Activated naive CD4-positive, alpha-beta T cell (primary cell): ENCODE results near the gene FAM89A.
A peak's percentile ranks its signal among the peaks of the same experiment; 100 is the strongest.

Experiments used
- DNase-seq, 4 experiments: peaks; one replicate each; lab custom pipeline; 2025; lab: John Stamatoyannopoulos, UW

Gene FAM89A

DNA sequence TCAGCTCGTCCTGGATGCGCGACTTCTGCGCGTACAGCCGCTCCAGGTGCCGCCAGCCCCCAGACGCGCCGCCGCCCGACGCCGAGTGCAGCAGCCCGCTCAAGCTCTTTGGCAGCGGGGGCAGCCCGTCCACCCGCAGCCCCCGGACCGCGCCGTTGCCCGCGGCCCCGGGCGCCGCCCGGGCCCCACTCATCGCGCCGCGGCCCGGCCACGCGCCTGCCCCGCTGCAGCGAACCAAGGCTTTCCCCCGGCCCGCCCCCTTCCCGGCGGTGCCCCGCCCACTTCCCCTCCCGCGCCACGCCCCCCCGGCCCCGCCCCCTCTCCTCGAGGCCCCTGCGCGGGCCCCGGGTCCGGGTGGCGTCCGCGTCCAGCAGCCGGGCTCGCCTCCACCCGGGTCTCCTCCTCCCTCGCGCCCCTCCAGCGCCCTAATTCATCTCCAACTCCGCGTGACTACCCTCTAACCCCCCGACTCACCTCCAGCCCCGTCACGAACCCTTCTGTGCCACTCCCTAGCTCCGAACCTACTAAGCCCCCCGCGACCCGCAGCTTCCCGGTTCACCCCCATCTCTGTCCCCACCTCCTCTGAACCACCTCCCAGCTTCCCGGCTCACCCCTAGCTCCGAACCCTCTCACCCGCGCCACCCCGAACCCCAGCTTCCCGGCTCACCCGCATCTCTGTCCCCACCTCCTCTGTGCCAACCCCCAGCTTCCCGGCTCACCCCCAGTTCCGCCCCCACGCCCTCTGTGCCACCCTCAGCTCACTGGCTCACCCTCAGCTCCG is at the start of gene FAM89A:
Gene FAM89A, minus strand, starts transcription at position 236 of the 781 bp plus-strand sequence. Its CDS starts 43 bp downstream, at position 193.
- DNase-seq = peak; percentile 37 to 76 (median 64)

DNA sequence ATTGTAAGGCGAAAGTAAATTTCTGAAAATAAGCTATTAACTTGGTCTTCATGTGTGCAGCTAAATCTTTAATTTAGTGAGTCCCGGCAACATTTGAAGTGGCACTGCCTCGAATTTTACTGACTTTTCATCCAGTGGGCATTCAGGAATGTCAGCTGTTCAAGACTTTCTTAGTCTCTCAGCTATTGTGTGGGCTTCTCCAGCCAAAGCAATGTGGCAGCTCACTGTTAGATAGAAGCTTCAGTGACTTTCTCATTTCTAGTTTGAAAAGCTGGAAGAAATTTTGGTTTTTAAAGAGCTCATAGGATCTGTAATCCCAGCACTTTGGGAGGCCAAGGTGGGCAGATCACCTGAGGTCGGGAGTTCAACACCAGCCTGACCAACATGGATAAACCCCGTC is 44.3 kb upstream of the FAM89A start:
- no peak for DNase-seq

DNA sequence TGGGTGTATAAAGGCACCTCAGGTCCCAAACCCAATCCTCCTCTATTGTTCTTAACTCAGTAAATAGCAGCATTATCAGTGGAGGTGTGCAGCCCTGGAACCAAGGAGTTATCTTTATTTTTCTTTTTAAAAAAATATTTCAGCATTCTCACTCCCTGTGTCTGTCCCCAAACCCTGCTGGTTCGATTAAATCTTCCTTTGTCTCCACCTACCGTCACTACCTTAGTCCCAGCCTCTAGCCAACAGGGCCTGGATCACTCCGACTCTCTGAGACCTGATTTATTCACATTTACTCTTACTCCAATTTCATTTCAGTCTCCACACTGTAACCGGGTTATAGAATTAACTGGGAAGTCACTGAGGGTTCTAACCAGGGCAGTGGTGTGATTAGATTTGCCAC is 39.1 kb upstream of the FAM89A start:
- DNase-seq = no peak

DNA sequence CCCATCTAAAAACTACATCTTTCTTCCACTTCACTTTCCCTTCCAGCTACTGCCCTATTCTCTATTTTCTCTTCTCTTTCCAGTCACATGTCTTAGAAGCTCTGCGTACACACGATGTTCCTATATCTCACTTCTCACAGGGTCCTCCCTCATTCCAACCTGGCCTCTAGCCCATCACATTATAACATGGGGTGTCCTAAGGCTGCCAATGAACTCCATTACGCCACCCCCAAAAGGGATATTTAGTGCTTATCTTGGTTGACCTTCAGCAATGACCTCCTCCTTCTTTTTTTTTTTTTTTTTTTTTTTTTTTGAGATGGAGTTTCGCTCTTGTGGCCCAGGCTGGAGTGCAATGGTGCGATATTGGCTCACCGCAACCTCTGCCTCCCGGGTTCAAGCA is 38.2 kb upstream of the FAM89A start:
- DNase-seq = no peak

DNA sequence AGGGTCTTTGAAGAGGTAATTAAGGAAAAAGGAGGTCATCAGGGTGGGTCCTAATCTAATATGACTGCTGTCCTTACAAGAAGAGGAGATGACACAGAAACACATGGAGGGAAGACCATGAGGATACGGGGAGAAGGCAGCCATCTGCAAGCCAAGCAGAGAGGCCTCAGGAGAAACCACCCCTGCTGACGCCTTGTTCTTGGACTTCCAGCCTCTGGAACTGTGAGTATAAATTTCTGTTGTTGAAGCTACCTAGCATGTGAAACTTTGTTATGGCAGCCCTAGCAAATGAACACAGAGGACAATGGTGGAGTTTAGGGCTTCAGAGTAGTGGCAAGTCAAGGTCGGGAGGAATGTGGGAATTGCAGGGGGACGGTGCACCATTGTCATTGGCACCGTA is 36.7 kb upstream of the FAM89A start:
- no peak for DNase-seq

DNA sequence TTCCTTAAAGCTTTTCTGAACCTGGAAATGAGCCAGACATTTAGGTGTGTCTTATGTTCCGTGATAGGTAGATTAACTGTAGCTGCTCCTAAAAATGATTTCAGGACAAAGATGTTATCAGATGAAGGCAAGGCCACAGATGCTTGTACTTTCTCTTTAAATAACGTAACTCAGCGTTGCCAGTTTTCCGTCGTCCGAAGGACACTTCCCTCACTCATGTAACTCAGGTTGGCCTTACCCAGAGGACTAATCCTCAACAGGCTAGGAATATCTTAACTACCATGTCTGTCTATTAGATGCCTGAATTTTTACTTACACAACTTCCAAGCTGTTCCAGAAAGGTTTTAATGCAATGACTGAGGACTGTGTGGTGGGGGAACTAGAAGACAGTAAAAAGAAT is 35.4 kb upstream of the FAM89A start:
- DNase-seq = no peak

DNA sequence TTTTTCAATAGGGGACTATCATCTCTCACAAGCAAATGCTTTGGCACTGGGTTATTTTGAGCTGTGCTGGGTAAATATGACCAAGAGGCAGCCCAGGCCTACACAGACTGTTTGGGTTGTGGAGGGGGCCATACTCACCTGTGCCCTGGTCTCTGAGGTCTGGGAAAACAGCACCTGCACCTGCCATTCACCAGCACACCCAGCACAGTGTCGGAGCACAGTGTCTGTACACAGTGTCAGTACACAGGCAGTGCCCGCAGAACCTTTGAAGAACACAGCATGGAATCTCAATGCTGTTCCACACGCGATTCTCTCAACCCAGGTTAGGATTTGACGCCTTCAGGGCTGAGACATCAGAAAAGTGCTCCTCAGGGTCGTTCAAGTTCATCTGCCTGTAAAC is 35.0 kb upstream of the FAM89A start:
- DNase-seq = no peak

DNA sequence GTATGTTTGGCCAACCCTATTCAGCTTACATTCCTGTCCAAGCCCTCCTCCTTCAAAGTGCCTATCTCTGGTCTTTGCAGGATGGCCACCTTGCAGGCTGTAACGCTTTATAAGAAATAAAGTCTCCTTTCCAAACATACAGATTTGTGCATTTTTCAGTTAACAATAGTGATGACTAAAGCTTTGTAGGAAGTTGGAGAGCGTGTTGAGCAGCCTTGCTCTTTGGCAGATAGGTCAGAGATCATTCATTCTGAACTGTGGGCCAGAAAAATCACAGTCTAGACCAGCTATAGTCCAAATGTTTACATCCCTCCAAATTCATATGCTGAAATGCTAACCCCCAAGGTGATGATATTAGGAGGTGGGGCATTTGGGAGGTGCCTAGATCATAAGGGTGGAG is 34.0 kb upstream of the FAM89A start:
- no peak for DNase-seq

DNA sequence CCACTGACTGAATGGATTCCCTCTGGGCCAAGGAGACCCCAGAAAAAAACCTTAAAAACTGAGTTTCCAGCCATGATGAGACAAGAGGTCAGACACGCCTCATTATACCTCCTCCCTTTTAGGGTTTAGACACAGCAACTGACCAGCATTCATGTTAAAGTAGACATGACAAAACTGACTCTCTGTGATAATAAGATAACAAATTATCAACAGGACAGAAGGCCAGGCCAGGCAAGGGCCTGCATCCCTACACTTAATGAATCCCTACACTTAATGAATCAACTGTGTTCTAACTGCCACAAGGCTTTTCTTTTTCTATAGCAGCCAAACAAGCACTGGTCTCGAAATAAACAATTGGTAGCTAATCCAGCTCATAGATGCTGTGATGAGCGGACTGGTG is 33.3 kb upstream of the FAM89A start:
- DNase-seq = no peak

DNA sequence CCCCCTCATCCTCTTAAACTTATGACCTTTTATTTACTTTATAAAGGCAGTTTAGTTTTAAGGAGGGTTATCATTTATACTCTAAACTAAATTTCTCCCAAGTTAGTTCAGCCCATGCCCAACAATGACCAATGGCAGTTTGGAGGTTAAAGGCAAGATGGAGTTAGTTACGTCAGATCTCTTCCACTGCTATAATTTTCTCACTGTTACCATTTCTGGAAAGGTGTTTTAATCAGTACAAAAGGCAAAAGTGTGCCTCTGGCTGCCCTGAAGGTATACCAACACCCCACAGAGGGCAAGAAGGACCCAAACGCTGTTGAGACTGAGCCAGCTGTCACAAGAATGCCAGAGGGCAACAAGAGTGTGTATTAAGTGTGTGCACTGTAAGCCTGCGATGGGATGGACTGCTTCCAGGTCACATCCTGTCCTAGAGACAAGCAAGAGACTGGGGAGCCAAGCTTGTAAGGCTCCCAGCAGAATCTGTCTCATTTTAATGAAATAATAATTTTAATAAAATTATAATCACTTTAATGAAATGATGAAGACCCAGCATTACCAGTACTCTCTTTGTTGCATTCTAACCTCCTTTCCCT is 32.5 kb upstream of the FAM89A start:
- no peak for DNase-seq

DNA sequence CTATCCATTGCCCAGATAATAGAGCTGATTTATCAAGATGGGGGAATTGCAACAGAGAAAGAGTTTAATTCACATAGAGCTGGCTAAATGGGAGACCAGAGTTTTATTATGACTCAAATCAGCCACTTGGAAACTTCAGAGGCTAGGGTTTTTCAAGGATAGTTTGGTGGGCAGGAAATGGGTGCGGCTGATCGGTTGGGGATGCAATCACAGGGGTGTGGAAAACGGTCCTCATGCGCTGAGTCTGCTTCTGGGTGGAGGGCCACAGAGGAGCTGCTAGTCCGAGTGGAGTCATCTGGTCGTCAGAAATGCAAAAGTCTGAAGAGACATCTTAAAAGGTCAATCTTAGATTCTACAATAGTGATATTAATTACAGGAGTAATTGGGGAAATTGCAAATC is 32.0 kb upstream of the FAM89A start:
- DNase-seq = no peak

DNA sequence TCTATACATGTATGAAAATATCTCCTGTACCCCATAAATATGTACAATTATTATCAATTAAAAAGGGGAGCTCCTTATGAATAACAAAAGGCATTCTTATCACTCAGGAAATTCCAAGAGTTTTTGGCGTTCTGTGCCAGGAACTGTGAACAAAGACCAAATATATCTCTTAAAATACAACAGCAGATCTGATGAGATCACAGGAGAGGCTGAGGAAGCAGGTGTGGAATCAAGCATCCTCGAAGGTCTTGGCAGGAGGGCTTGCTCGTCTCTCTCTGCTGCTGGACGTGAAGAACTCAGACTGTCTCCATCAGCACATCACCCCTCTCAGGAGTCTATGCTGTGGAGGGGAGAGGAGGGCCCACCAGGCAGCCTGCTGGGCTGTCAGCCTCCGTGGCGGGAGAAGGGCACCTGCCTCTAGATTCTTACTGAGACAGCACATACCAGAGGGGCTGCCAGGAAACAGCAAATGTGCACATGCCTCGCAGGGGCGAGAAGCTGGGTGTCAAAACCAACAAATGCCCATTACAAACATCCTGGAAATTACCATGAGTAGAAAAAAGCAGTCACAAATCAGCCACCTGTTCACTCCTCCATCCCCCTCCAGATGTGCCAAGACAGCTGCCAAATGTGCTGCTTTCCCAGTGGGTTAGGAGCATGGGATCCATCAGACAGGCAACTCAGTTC is 30.8 kb upstream of the FAM89A start:
- DNase-seq = no peak

DNA sequence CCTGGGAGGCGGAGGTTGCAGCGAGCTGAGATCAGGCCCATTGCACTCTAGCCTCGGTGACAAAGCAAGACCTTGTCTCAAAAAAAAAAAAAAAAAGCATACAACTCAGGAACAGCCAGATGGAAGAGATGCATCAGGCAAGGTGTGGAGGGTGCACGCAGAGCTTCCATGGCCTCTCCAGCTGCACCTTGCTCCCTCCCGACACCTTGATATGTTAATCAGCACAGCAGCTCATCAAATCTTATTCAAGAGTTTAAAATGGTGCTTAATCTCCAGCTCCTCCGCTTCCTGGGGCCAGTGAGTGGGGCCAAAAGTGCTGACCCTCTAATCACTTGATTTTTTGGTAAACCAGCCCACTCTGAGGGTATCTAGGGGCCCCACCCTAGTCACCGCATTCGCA is 29.3 kb upstream of the FAM89A start:
- DNase-seq = no peak

DNA sequence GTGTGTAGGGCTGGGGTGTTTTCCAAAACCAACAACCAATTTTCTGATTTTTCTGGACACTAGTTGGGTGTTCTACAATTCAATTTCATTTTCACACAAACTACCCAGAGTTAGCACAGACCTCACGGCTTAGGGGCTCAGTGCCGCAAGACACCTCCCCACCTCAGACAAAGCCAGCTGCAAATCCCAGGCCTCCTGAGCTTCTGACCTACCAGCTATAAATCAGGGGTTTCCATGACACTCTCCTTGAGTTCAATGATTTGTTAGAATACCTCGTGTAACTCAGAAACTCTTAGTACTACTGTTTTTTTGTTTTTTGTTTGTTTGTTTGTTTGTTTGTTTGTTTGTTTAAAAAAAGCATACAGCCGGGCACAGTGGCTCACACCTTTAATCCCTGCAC is 28.7 kb upstream of the FAM89A start:
- no peak for DNase-seq

DNA sequence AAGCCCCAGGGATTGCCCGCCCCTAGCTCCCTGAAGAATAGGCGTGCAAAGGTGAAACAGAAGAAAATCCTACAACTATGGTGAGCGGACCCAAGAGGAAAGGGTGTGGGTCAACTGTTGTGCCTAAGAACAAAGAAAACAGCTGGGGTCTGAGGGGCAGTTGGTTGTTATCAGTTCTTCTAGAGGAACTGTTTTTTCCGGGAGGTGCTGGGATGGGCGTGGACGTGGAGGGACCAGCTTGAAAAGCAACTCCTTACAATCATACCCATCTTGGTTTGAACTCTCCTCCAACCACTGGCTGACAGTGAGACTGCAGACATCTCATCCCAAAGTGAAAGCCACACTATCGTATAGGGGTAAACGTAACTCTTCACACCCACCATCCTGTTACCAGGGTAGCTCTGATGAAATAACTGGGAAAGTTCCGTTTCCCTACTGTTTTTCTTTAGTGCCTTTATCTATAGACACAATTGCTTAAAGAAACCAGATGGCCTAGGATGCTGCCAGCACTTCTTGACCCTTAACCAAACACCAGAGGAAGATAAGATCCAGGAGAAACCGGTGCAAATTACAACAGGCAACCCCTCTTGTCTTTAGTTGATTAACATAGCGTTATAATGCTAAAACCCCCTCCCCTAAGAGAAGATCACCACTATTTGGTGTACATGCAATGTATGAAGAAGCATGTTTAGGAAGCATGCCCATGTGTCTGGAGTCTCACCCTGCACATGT is 25.6 kb upstream of the FAM89A start:
- DNase-seq = no peak

DNA sequence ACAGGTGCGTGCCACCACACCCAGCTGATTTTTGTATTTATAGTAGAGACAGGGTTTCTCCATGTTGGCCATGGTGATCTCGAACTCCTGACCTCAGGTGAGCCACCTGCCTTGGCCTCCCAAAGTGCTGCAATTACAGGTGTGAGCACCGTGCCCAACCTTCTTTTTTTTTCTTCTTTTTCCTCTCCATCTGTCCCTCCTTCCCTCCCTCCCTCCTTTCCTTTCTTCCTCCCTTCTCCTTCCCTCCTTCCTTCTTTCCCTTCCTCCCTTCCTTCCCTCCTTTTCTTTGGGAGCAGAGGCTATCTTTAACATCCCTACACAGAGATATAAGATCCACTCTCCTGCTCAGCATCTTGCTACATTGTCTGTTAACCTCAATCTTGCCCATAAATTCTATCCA is 24.4 kb upstream of the FAM89A start:
- no peak for DNase-seq

DNA sequence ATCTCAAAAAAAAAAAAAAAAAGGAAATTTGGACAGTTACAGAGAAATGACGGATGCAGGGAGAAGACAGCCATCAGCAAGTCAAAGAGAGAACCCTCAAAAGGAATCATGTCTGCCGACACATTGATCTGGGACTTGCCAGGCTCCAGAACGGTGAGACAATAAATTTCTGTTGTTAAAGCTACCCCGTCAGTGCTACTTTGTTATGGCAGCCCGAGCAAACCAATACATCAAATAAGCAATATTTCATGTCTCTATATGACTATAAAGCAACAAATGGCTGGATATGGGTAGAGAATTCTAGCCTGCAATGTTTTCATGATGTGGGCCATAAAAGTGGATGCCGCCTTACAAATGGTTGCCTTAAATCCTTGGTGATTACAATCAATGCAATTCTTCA is 23.3 kb upstream of the FAM89A start:
- DNase-seq = no peak

DNA sequence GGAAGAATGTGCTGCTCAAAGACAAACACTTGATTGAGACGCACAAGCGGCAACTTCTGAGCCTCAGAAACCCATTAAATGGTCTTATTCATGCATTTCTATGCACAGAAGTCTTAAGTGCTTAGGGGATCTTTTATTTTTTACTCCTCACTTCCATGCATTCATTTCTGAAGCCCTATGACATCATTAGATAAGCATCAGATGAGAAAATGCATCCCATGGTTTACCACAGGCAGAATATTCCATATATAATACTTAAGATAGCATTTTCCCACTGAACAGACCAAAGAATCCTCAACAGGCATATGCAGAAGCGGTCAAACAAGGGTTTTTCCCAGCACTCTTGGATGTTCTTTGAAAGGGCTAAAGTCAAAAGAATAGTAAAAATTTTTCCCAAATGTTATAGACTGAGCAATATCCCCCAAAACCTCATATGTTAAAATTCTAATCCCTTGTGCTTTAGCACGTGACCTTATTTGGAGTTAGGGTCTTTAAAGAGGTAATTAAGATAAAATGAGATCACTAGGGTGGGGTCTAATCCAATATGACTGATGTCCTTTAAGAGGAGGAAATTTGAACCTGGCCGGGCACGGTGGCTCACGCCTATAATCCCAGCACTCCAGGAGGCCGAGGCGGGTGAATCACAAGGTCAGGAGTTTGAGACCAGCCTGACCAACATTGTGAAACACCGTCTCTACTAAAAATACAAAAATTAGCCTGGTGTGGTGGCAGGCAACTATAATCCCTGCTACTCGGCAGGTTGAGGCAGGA is 22.6 kb upstream of the FAM89A start:
- no peak for DNase-seq

DNA sequence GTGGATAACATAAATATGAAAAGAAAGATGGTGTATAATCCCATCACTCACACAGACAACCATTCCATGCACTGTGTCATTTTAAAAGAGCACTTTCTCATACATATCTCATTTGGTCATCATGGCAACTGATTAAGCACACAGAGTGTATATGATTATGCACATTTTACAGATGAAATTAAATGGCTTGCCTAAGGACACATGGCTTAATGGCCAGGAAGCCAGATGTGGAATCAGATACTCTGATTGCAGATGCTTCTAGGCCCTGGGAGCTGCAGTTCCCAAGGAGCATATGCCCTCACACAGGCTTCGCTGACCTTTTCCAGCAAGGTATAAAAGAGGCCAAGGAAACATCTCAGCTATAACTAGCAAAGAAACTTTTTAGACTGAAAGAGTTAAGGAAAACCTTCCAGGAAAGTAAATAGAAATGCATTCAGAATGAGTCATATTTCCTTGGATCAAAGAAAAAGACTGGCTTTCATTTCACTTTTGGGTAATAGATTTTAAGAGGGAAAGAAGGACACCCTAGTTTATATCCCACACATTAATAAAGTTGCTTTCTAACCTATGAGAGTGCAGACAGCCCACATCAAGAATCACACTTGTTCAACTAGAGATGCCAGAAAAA is 19.6 kb upstream of the FAM89A start:
- no peak for DNase-seq

DNA sequence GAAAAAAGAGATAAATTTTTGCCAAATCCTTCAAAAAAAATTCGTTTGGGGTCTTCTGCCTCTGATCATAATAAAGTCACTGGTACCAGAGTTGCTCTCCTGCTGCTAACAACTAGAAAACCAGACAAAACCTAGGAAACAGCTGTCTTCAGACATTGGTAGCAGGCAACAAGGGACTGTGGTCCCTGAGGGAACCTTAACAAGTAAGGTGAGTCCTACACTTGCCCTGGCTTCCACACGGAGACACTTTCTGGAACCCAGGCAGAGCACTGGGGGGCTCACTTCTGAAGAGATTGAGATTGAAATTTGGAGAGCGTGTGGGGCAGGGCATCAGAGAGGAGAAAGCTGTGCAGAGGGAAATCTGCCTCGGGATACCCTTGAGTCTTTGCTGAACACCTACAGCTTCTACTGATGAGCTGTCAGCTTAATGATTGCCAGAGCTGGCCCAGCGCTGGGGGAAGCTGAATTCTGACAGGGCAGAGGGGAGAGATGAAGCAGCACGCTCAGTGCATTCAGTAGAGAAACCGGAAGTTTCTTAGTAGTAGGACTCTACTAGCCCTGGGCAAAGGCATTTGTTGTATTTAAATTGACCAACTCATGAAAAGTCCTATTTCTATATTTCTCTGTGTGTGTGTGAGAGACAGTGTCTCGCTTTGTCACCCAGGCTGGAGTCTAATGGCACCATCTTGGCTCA is 18.5 kb upstream of the FAM89A start:
- no peak for DNase-seq

DNA sequence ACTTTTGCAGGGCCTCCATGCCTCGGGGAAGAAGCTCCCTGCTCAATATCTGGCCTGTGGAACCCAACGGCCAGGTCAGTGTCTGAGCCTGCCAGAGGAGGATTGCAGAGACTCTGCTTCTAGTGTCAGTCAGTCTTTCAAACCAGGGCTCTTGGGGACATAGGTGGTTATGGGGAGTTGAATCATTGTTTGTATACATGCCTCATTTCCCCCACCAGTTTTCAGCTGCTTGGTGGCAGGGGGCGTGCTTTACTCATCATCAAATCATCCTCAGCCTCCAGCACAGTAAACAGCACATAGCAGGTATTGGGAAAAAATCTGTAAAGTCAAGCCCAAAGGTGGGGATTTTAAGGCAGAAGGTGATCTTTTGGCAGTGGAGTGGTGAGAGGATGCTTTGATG is 17.4 kb upstream of the FAM89A start:
- DNase-seq = no peak
